DND-41 (cell line): ENCODE results near the gene POR.
"Not testable (repeated sequence)": the region's sequence is repeated elsewhere in the genome, so short reads cannot be mapped to it uniquely, and the experiment has no call there.

Source experiments
- ATAC-seq: fragments of 200-7000 bp; cut with Tn5 transposase; 3 replicates; pipeline ENCODE4 v1.9.1; 2021; ENCODE audit warnings: low read depth; ENCODE audit not compliant: insufficient read depth
- DNase-seq: peaks from one replicate; pipeline ENCODE4 v3.0.0-alpha.2; 2020
- H2AFZ ChIP-seq: 2 replicates; pipeline ENCODE4 v1.6.0; 2012; ENCODE audit warnings: low read depth, low read length
- H3K27ac ChIP-seq: 2 replicates; pipeline ENCODE4 v1.5.1; 2012; ENCODE audit warnings: low read length, inconsistent platforms
- H3K27me3 ChIP-seq: fragments of 200-600 bp; sonication (generic); 2 replicates; pipeline ENCODE4 v1.6.0; 2012; ENCODE audit warnings: low read length, mild to moderate bottlenecking, inconsistent platforms; ENCODE audit not compliant: insufficient read depth, poor library complexity
- H3K36me3 ChIP-seq: 2 replicates; pipeline ENCODE4 v1.5.1; 2012; ENCODE audit warnings: low read length, inconsistent platforms; ENCODE audit not compliant: insufficient read depth
- H3K4me1 ChIP-seq: 2 replicates; pipeline ENCODE4 v1.5.1; 2012; ENCODE audit warnings: mild to moderate bottlenecking, low read length; ENCODE audit not compliant: insufficient read depth
- H3K4me2 ChIP-seq: 2 replicates; pipeline ENCODE4 v1.6.0; 2012; ENCODE audit warnings: mild to moderate bottlenecking, moderate library complexity, low read length, inconsistent platforms; ENCODE audit not compliant: insufficient read depth
- H3K4me3 ChIP-seq, 2 experiments: fragments of 200-600 bp in 1 of 2; shearing (Covaris generic) in 1 of 2; 2 replicates each; pipeline ENCODE4 v1.5.1; 2012 to 2016; ENCODE audit warnings: inconsistent platforms in 2 of 2, low read length in 2 of 2, mild to moderate bottlenecking in 2 of 2, low read depth in 1 of 2, moderate library complexity in 1 of 2
- H3K79me2 ChIP-seq: 2 replicates; pipeline ENCODE4 v1.6.0; 2012; ENCODE audit warnings: low read length, inconsistent platforms; ENCODE audit not compliant: insufficient read depth
- H3K9ac ChIP-seq: 2 replicates; pipeline ENCODE4 v1.6.0; 2012; ENCODE audit warnings: low read depth, mild to moderate bottlenecking, inconsistent platforms, low read length, moderate library complexity
- H3K9me3 ChIP-seq: 2 replicates; pipeline ENCODE4 v1.5.1; 2012; ENCODE audit warnings: low read length, moderate library complexity, mild to moderate bottlenecking, inconsistent platforms; ENCODE audit not compliant: insufficient read depth, severe bottlenecking
- H4K20me1 ChIP-seq: 2 replicates; pipeline ENCODE4 v1.6.0; 2012; ENCODE audit warnings: low read length; ENCODE audit not compliant: insufficient read depth
- CTCF ChIP-seq: IDR thresholded peaks from 2 replicates; pipeline ENCODE4 v1.5.1; 2012; ENCODE audit warnings: borderline replicate concordance, low read length, moderate library complexity, mild to moderate bottlenecking; ENCODE audit not compliant: poor library complexity, severe bottlenecking; ENCODE audit errors: extremely low read depth
- EZH2 ChIP-seq: IDR thresholded peaks from 3 replicates; pipeline ENCODE4 v1.6.1; 2012; ENCODE audit warnings: borderline replicate concordance, low read depth, mild to moderate bottlenecking, moderate library complexity, low read length, inconsistent platforms; ENCODE audit not compliant: severe bottlenecking

Gene POR

GRCh38 chr7:75888464-75889222 lies 26.3 kb upstream of the POR start:
- Histone ChIP-seq H3K4me3 (no peak overlapping the region), H3K36me3 (peaks cover 47% of the 10 kb centered on the region), H3K79me2 (no peaks in the 10 kb centered on the region), H3K9me3 (no peaks in the 10 kb centered on the region), H2AFZ (no peak overlapping the region), H3K4me1 (no peaks in the 10 kb centered on the region), H3K4me2 (no peak overlapping the region), H4K20me1 (peaks cover 21% of the 10 kb centered on the region; the same call in 1 of the 2 replicates), H3K27me3 (no peaks in the 10 kb centered on the region), H3K9ac (no peak overlapping the region), H3K27ac (no peak overlapping the region)
- TF ChIP-seq EZH2: no peak
- TF ChIP-seq CTCF: no peak
- no peak for DNase-seq
- 0 out of 3 replicates have a peak, but pooled peaks have one; percentile 13 for ATAC-seq

- H3K9me3 ChIP-seq: no peaks in the 10 kb centered on the region
- H3K36me3 ChIP-seq: peaks cover 41% of the 10 kb centered on the region
- DNase-seq: no peak
- H3K27me3 ChIP-seq: no peaks in the 10 kb centered on the region
- no peak overlapping the region for H3K9ac ChIP-seq
- TF ChIP-seq CTCF (no peak), EZH2 (no peak)
- no peak overlapping the region for H2AFZ ChIP-seq
- H3K79me2 ChIP-seq: no peaks in the 10 kb centered on the region
- H3K4me1 ChIP-seq: no peaks in the 10 kb centered on the region
- peaks cover 21% of the 10 kb centered on the region; the same call in 1 of the 2 replicates for H4K20me1 ChIP-seq
- ATAC-seq: no peak
- H3K4me2 ChIP-seq: no peak overlapping the region
- H3K27ac ChIP-seq: no peak overlapping the region
- H3K4me3 ChIP-seq: no peak overlapping the region
Measured at GRCh38 chr7:75889223-75889825, 25.6 kb upstream of the POR start.

GRCh38 chr7:75889826-75890225 lies 25.1 kb upstream of the POR start:
- Histone ChIP-seq H3K4me3 (no peak overlapping the region), H4K20me1 (peaks cover 21% of the 10 kb centered on the region; the same call in 1 of the 2 replicates), H2AFZ (no peak overlapping the region), H3K27me3 (no peaks in the 10 kb centered on the region), H3K27ac (no peak overlapping the region), H3K79me2 (no peaks in the 10 kb centered on the region), H3K9ac (no peak overlapping the region), H3K9me3 (no peaks in the 10 kb centered on the region), H3K4me1 (no peaks in the 10 kb centered on the region), H3K36me3 (peaks cover 36% of the 10 kb centered on the region), H3K4me2 (no peak overlapping the region)
- TF ChIP-seq CTCF: no peak
- no peak for TF ChIP-seq EZH2
- no peak for ATAC-seq
- no peak for DNase-seq

- not testable (repeated sequence) for H3K4me1 ChIP-seq, H3K27ac ChIP-seq, H3K27me3 ChIP-seq, DNase-seq, H3K9me3 ChIP-seq, H3K9ac ChIP-seq, ATAC-seq, H3K4me2 ChIP-seq, H3K79me2 ChIP-seq, H2AFZ ChIP-seq, H3K4me3 ChIP-seq
- Histone ChIP-seq H4K20me1 (peaks cover 21% of the 10 kb centered on the region; the same call in 1 of the 2 replicates), H3K36me3 (peaks cover 21% of the 10 kb centered on the region)
Measured at GRCh38 chr7:75891237-75891636, 23.7 kb upstream of the POR start.
